HG03196 (cell line): Measurements from ENCODE around the gene NOP9.

Experiments used
- ATAC-seq: cut with Tn5 transposase; IDR thresholded peaks from one replicate; pipeline ENCODE4 v1.9.1; 2021; ENCODE audit not compliant: unreplicated experiment

NOP9 gene

DNA sequence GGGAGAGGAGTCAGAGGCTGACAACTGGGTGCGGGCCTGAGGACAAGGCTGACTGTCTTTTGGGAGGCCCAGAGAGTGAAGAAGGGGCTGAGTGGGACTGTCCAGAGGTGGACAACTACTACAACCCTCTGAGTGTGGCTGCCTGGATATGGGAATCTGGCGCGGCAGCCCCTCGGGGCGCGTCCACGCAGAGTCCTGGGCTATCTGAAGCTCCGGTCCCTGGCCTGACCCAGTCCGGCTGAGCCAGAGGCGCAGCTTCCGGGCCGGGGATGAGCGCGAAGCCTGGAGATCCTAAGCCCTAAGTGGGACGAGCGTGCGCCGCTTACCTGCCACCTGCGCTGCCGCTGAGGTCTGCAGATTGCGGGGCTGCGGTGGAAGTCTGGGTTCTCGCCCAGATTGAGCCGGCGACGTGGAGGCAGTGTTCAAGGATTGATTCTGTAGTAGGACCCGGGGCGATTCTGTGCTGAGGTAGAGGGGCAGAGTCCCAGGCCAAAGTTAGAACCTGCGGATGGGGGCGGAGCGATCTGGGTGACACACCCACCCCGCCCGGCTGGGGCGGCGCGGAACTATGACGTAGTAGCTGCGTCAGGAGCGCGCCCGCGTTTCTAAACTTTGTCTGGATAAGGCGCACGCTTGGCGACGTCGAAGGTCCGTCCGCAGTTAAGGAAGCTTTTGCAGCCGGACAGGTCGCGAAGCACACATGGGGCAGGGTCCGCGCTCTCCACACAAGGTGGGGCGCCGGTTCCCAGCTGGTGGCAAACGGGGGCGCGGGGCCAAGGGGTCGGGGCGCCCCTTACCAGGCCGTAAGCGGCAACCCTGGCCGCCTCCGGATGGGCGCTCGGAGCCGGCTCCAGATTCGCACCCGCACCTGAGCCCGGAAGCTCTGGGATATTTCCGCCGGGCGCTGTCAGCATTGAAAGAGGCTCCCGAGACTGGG, at the start of gene NOP9, which contains the start of gene DHRS1:
TSS of gene NOP9 (plus strand) at position 596 of the 937 bp plus-strand sequence. CDS start at position 701, 105 bp downstream.
TSS of gene DHRS1 (minus strand) at position 526 of the 937 bp plus-strand sequence. CDS start 674 bp downstream, outside the sequence.
- ATAC-seq = peak; percentile 60

DNA sequence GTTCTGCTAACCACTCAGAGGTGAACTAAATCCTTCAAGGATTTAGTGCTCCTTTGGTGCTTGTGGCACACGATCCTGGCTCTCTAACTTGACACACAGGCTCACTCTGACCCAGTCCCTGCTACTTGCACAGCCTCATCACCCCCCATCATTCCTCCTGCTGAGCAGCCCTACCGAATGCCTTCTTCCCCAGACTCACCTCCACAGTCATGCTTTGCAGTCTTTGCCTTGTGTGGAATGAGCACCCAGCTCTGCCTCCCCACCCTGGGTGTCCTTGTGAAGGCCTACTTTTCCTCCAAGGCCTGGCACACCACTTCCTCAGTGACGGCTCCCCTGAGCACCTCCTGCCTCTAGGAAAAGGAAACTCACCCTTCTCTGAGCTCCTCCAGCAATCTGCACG, 49.3 kb upstream of the NOP9 start:
- no peak for ATAC-seq

GRCh38 chr14:24251880-24252288, 47.8 kb upstream of the NOP9 start:
- no peak for ATAC-seq

DNA sequence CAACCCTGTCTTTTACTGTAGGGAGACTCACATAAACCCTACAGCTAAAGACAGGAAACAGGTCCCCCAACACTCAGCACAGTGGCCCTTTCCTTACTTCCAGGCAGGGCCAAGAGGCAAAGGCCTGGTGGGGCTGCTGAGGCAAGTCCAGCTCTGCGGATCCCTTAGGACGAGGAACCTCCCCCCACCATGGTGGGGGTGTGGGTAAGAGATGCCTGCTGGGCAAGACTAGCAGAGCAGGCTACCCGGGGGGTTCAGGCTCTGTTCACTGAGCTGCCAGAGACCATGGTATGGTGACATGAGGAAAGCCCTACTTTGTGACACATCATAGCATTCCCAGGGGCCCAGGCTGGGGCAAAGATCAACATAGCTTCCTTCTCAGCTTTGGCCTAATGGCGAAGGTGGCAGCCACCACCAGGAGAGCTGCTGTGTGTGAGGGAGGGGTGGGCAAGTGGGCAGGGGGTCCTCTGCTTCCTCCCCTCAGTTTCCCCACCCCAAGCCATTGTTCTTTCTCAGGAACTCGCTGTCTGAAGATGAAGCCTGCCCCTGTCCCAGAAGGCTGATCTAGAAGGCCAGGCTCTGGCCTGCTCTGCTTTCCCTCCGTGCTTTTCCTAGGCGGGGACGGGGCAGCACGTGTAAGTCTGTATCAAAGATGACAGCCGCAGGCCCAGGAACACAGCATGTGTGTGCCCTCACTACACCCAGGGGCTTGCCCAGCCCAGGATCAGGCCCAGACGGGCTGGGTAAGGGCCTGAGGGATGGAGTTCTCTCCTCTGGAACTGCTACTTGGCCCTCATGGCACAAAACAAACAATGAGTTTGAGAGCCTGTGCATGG, 47.1 kb upstream of the NOP9 start:
- ATAC-seq = no peak

DNA sequence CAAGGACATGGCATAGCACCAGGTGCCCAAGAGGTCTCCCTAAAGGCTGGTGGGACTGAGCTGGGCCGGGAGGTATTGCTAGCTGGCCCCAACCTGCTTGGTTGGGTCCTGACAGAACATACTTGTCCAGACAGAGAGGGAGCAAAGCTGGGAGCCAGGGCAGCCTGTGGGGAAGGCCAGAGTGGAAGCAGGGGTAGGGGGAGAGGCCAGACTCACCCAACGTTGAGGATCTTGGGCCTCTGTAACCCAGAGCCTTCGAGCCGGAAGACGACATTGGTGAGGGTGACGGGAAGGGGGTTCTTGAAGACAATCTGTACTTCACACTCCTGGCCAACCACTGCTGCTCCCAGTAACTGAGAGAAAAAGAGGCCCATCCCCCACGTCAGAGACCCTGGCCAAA, 45.7 kb upstream of the NOP9 start:
- ATAC-seq = no peak

GRCh38 chr14:24254630-24255392, 44.8 kb upstream of the NOP9 start:
- no peak for ATAC-seq

GRCh38 chr14:24255438-24255837, 44.2 kb upstream of the NOP9 start:
- ATAC-seq = no peak

GRCh38 chr14:24255931-24256711, 43.5 kb upstream of the NOP9 start:
- no peak for ATAC-seq

DNA sequence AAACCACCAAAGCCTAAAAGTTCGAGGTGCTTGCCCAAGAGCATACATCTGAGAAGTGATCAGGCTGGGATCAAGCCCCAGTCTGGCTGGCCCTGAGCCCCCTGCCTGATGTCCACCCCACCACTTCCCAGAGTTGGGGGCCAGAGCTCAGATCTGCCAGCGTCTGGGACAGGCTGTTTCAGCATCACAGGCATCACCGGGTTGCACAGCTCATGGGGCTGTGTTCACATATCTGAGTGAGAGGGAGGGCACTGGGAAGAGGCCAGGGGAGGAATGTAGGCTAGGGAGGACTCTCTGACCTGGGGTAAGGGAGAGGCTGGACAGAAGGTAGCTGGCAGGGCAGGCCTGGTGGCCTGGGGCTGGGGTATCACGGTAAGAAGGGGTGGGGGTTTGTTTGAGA, 42.7 kb upstream of the NOP9 start:
- ATAC-seq = no peak

- no peak for ATAC-seq
Measured at GRCh38 chr14:24258119-24258518, 41.5 kb upstream of the NOP9 start.

DNA sequence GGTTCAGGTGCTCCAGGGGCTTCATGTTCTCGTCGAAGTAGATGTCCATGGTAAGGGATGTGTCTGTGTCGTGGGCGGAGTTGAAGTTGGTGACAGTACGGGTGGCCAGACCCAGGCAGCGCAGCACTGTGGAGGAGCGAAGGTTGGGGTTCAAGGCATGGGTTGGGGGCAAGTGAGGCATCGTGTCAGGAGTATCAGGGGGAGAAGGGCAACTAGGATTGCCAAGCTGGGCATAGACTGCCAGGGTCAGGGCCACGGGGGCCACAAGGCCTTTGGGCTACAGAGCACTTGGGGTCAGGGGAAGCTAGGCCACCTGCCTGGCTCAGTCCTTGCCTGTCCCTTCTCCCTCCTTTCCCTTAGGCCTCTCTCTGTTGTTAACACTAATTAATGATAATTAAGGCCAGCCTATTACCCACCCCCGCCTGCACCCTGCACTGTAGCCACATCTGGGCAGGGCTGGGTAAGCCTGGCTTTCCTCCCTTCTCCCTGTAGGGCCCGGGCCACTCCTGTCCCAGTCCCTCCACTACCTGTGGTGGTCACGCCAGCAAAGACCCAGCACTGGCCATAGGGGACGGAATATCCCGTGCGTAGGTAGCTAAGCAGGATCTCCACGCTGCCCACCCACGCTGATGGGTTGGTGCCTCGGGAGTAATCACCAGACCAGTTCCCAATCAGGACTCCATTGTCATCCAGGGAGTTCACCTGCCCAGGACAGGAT, 40.9 kb upstream of the NOP9 start:
- ATAC-seq = no peak

DNA sequence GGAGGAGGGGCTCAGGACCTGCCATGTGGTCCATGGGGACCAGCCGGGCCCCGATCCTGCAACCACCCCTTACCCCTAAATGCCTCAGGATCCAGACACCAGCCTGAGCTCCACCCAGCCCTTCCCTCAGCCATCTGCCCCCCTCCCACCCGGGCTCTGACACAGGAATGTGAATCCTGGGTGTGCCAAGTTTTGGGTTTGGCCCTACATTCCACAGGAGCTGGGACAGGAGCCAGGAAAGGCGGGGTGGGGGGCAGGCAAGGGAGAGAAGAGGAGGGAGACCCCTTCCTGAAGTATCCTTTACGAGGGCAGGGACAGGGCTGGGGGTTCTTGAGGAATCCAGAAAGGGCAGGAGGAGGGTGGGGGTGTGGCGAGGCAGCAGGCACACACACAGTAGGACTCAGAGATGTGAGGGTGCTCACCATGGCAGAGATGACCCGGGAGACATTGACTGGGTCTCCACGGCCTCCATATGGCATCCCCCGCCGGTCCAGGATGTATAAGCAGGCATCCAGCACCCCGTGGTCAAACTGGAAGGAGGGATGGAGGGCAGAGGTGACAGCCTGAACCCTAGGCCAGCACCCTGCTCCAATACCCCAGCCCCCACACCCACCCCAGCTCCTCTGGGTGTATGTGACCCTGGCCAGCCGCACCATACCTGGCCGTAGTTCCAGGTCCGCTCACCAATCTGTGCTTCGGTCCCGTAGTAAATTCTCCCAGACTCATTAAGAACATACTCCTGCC, 40.2 kb upstream of the NOP9 start:
- ATAC-seq = no peak

GRCh38 chr14:24260026-24260779, 39.4 kb upstream of the NOP9 start:
- no peak for ATAC-seq

DNA sequence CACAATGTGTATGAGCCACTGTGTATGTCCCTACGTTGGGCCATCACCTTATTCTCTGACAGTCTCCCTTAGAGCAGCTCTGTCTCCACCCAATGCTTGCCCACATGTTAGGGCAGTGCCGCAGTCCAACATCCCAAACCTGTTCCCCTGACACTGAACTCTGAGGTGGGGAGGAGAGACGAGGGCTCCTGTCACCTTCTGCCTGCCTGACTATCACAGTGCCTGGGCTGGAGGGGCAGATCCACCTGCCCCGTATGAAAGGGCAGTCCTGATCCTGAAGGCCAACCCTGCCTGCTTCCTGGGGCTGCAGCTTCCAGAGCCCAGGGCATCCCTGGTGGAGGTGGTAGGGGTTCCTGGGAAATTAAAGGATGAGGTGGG, 38.9 kb upstream of the NOP9 start:
- no peak for ATAC-seq

GRCh38 chr14:24261256-24261968, 38.2 kb upstream of the NOP9 start:
- no peak for ATAC-seq

DNA sequence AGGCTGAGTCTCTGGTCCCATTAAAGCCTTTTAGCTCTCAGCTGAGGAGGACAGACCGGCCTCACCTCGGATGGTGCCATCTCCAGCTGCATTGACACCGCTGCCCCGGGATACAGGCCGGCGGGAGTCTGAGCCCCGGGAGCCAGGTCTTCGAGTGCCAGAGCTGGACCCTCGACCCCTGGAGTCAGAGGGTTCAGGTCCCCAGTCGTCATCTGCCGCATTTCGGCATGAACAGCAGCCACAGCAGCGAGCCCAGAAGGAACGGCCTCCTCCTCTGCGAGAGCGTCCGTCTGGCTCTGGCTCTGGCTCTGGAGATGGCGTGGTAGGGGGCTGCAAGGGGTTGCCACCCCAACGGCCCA, 37.7 kb upstream of the NOP9 start:
- ATAC-seq = no peak

DNA sequence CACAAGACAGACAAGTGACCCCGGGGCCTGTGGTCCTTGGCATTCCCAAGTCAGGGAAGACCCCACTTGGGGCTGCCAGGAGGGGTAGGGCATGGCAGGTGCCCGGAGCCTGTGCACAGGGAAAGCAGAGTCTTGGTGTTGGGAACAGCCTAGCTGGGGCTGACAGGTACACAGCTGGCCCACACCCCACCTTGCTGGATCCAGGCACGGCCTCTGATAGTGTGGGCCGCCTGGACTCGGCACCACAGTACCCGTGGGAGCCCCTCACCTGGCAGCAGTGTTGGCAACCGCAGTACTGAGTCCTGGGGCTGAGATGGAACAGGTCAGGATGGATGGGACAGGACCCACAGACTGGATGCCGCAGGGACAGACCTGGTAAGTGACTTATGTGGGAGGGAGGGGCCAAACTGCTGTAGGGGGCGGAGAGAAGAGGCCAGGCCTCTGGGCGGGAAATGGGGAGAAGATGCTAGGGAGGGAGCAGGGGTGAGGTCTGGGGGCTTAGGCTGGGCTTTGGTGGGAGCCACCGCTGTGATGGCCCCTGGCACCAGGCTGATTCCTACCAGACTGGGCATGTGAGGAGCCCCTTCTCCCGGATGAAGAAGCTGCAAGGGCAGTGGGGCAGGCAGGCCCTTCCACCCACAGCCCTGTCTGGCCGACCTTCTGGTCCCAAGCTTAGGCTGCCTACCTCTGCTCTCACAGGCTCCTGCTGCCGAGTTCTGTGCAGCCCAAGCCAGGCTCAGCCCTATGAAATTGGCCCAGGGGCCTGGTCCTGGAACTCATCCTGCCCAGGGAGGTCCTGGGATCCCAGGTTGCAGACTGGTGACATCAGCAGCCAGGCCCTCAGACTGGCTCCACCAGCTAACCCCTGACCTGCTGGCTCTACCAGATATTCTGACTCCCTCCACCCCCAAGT, 36.6 kb upstream of the NOP9 start, which contains the start of gene TGM1:
TSS of gene TGM1 (minus strand) at position 357 of the 913 bp plus-strand sequence. CDS start 825 bp downstream, outside the sequence.
- no peak for ATAC-seq
